T-helper 2 cell treated with Interferon-gamma antibody and Interleukin-4, amounts not matched to agents 5 μg/mL and 100 μg/mL, for 36 hours (primary cell): Measurements from ENCODE around the gene ERVK3-1.
"Not testable (repeated sequence)": the region's sequence is repeated elsewhere in the genome, so short reads cannot be mapped to it uniquely, and the experiment has no call there.

ENCODE experiments used
- DNase-seq: peaks from one replicate; pipeline ENCODE4 v3.0.0; 2021; ENCODE audit warnings: low spot score
- H3K27ac Mint-ChIP-seq: one replicate; pipeline ENCODE4 v1.8.0; 2021; ENCODE audit warnings: mild to moderate bottlenecking, mixed read lengths
- H3K27me3 Mint-ChIP-seq: one replicate; pipeline ENCODE4 v1.8.0; 2021; ENCODE audit warnings: low read depth, mixed read lengths
- H3K36me3 Mint-ChIP-seq: one replicate; pipeline ENCODE4 v1.8.0; 2021; ENCODE audit warnings: low read depth, mixed read lengths
- H3K4me1 Mint-ChIP-seq: one replicate; pipeline ENCODE4 v1.8.0; 2021; ENCODE audit warnings: low read depth, mixed read lengths
- H3K4me3 Mint-ChIP-seq: one replicate; pipeline ENCODE4 v1.8.0; 2022; ENCODE audit warnings: mild to moderate bottlenecking, moderate library complexity, mixed read lengths
- H3K9me3 Mint-ChIP-seq: one replicate; pipeline ENCODE4 v1.8.0; 2021; ENCODE audit warnings: mixed read lengths

Gene ERVK3-1

DNA sequence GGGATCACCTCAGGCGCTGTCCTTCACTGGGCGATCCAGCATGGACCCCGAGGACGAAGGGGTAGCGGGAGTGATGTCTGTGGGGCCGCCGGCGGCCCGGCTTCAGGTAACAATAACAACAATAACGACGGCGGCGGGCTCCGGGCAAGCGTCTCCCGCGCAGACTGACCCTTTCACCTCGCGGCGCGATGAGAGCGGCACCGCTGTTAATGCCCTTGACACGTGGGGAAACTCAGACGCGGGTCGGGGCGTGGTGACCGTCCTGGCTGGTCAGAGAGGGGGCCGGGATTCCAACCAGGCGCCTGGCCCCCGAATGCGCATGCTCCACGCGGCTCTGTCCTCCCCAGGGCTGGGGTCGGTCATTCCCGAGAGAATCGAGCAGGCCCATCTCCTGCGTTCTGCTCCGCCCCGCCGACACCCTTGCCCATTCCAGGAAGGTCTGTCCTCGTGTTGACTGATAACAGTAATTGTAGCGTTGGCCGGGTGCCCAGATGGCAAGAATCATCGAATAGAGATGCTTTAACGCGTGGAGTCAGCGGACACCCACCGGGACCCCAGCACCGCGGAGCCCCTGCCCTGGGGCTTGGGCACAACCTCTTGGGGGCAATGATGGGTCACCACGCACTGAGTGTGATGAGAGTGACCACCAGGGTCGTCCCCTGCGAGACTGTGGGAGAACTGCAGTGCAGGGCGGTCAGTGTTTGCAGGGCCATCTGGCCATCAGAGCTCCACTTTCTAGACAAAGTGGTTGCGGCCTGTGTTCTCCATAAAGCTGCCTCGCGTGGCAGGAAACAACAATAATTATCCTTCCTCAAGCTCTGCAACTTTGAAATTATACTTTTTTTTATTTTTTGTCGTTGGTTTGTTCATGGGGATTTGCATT is 25.9 kb upstream of the ERVK3-1 start:
- Mint-ChIP-seq H3K36me3 (peaks cover 69% of the 10 kb centered on the region), H3K4me1 (peaks cover 18% of the 10 kb centered on the region), H3K4me3 (peak overlapping the region; percentile 88), H3K27ac (peak overlapping the region; percentile 90), H3K9me3 (peaks cover 38% of the 10 kb centered on the region), H3K27me3 (no peaks in the 10 kb centered on the region)
- peak; percentile 45 for DNase-seq

DNA sequence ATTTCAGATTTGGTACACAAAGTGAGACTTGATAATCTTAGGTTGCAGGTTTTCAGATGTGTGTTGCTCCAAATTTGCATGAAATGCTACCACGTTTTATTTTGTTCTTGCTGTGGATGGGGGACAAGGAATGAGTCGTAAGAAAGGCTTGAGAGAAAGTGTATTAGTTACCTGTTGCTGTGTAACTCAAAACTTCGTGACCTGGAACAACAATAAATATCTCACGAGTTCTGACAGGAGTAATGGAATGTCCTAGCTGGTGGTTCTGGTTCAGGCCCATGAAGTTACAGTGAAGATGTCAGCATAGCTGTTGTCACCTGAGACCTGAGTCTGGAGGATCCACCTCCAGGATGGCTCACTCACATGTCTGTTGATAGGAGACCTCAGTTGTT is 25.3 kb upstream of the ERVK3-1 start:
- no peak for DNase-seq
- Mint-ChIP-seq H3K9me3 (peaks cover 35% of the 10 kb centered on the region), H3K36me3 (peaks cover 66% of the 10 kb centered on the region), H3K4me1 (peaks cover 18% of the 10 kb centered on the region), H3K27me3 (no peaks in the 10 kb centered on the region), H3K4me3 (peak overlapping the region; percentile 88), H3K27ac (peak overlapping the region; percentile 90)

DNA sequence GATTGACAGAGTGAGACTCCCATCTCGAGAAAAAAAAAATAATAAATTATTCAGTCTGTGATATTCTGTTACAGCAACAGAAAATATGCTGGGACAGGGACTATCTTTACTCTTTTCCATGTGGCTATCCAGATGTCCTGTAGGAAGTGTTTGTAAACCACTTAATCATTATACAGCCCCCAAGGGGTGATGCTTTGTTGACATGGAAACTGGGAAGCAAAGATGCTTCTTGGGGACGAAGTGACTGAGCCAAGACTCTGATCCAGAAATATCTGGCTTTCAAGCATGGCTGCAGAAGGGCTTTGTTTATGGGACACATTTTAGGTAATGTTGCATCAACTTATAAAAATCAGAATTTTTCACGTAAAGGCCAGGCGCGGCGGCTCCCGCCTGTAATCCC is 21.0 kb upstream of the ERVK3-1 start:
- Mint-ChIP-seq H3K36me3 (peaks cover 75% of the 10 kb centered on the region), H3K27ac (no peak overlapping the region), H3K27me3 (no peaks in the 10 kb centered on the region), H3K9me3 (peaks cover 27% of the 10 kb centered on the region), H3K4me3 (no peak overlapping the region), H3K4me1 (peaks cover 15% of the 10 kb centered on the region)
- no peak for DNase-seq

DNA sequence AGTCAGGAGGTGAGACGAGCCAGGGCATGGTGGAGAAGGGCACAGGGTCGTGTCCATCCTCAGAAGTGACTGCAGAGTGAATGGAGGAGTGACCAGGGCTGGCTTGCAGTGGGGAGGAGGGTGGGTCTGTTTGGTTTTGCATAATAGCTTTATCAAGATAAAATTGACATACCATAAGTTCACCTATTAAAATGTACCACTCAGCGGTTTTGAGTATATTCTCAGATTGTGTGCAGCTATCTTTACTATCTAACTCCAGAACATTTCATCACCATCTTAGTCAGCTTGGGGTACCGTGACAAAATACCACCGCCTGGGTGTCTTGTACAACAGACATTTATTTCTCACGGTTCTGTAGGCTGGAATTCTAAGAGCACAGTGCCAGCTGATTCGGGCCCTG is 13.2 kb upstream of the ERVK3-1 start:
- H3K4me3 Mint-ChIP-seq: no peak overlapping the region
- peaks cover 90% of the 10 kb centered on the region for H3K36me3 Mint-ChIP-seq
- no peak overlapping the region for H3K27ac Mint-ChIP-seq
- peaks cover 52% of the 10 kb centered on the region for H3K9me3 Mint-ChIP-seq
- H3K4me1 Mint-ChIP-seq: no peaks in the 10 kb centered on the region
- DNase-seq: no peak
- no peaks in the 10 kb centered on the region for H3K27me3 Mint-ChIP-seq

DNA sequence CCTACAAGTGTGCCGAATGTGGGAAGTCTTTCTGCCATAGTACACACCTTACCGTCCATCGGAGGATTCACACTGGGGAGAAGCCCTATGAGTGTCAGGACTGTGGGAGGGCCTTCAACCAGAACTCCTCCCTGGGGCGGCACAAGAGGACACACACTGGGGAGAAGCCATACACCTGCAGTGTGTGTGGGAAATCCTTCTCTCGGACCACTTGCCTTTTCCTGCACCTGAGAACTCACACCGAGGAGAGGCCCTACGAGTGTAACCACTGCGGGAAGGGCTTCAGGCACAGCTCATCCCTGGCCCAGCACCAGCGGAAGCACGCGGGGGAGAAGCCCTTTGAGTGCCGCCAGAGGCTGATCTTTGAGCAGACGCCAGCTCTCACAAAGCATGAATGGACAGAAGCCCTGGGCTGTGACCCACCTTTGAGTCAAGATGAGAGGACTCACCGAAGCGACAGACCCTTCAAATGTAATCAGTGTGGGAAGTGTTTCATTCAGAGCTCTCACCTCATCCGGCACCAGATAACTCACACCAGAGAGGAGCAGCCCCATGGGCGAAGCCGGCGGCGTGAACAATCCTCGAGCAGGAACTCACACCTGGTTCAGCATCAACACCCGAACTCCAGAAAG is 10.3 kb upstream of the ERVK3-1 start:
- H3K27me3 Mint-ChIP-seq: no peaks in the 10 kb centered on the region
- no peaks in the 10 kb centered on the region for H3K4me1 Mint-ChIP-seq
- DNase-seq: no peak
- no peak overlapping the region for H3K27ac Mint-ChIP-seq
- peaks cover 84% of the 10 kb centered on the region for H3K36me3 Mint-ChIP-seq
- peaks cover 54% of the 10 kb centered on the region for H3K9me3 Mint-ChIP-seq
- H3K4me3 Mint-ChIP-seq: no peak overlapping the region

DNA sequence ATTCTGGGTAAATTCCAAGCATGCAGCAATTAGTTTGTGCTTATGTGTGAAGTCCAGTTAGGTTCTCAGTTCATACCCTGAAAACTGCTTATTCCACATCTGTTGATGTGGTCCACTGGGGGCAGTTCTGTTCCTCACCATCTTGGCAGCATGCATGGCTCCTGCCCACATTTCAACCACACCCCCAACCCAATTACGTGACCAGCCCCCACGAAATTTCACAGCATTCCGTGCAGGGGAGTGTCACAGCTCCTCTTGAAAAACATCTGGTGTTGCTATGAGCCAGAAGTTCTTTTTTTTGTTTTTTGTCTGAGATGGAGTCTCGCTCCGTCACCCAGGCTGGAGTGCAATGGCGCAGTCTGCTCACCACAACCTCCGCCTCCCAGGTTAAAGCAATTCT is 9.1 kb upstream of the ERVK3-1 start:
- Mint-ChIP-seq H3K4me3 (no peak overlapping the region), H3K36me3 (peaks cover 90% of the 10 kb centered on the region), H3K9me3 (peaks cover 61% of the 10 kb centered on the region), H3K4me1 (no peaks in the 10 kb centered on the region), H3K27ac (no peak overlapping the region), H3K27me3 (no peaks in the 10 kb centered on the region)
- DNase-seq: no peak

DNA sequence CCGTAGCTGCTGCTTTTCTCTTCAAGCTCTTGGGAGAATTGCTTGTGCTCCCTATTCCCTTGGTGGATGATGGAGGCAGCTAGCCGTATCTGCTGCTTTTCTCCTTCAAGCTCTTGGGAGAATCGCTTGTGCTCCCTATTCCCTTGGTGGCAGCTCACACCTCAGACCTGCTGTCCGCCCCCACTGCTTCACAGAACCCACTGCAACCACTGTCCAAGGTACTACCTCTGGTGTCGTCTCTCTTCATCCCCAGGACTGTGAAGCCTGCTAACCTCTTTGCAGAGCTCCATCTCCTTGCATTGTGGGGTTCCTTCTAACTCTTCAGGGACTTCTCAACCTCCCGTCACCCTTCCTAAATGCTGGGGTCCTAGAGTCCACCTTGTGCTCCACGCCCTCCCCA is 4.6 kb upstream of the ERVK3-1 start:
- Mint-ChIP-seq H3K9me3 (peaks cover 45% of the 10 kb centered on the region), H3K36me3 (peaks cover 79% of the 10 kb centered on the region), H3K4me1 (peaks cover 7% of the 10 kb centered on the region), H3K4me3 (no peak overlapping the region), H3K27me3 (no peaks in the 10 kb centered on the region), H3K27ac (no peak overlapping the region)
- DNase-seq: no peak

DNA sequence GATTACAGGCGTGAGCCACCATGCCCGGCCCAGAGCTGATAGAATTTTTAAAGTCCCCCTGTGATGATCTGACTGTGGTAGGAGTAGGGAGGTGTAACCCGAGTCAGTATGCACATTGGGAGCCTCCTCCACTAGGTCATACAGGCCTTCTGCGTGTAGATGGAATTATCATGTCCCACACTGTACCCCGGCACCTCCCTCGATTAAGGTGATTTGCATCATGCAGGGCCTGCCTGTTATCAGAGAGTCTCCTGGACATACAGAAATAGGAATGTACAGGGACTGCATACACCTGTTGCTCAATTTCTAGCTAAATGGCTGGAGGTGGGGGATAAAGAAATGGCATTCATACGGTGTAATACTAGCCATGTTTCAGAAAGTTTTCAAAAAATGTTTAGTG is 922 bp upstream of the ERVK3-1 start:
- DNase-seq: no peak
- peak overlapping the region; percentile 91 for H3K4me3 Mint-ChIP-seq
- peaks cover 35% of the 10 kb centered on the region for H3K9me3 Mint-ChIP-seq
- H3K4me1 Mint-ChIP-seq: peaks cover 23% of the 10 kb centered on the region
- peaks cover 82% of the 10 kb centered on the region for H3K36me3 Mint-ChIP-seq
- H3K27ac Mint-ChIP-seq: peak overlapping the region; percentile 97
- H3K27me3 Mint-ChIP-seq: no peaks in the 10 kb centered on the region

DNA sequence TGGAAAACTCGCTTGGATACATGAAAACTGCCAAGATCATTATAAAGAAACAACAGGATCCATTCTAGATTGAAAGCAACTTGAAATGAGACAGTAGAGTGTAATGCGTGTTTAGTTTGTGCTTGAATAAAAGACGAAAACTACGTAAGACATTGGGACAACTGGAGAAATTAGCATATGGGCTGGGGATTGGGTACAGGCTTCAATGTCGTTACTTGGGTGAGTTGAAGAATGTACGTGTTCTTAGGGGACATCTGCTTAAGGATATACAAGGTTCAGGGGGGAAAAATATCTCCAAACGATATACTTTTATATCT is 471 bp upstream of the ERVK3-1 start:
- Mint-ChIP-seq H3K9me3 (peaks cover 34% of the 10 kb centered on the region), H3K27ac (peak overlapping the region; percentile 97), H3K27me3 (no peaks in the 10 kb centered on the region), H3K36me3 (peaks cover 85% of the 10 kb centered on the region), H3K4me3 (peak overlapping the region; percentile 91), H3K4me1 (peaks cover 23% of the 10 kb centered on the region)
- no peak for DNase-seq

DNA sequence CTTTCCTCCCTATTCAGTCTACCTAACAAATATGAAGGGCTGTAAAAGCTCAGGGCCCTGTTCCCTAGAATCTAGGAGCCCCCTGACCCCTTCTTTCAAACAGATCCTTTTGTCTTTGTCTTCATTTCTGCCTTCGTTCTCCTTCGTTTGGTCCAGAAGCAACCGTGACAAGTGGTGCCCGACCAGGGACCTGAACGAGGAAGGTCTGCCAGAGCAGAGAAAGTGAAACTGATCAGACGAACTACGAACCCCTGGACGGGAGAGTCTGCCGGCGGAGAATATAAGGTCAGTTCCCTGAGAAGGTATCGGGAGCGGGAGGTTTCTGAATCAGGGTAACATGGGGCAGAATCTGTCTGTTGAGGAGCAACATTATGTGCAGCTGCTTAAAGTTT is 751 bp downstream of the ERVK3-1 start:
- Mint-ChIP-seq H3K27ac (peak overlapping the region; percentile 97), H3K9me3 (peaks cover 25% of the 10 kb centered on the region), H3K4me1 (peaks cover 23% of the 10 kb centered on the region), H3K36me3 (peaks cover 84% of the 10 kb centered on the region), H3K27me3 (no peaks in the 10 kb centered on the region), H3K4me3 (peak overlapping the region; percentile 91)
- DNase-seq: no peak

DNA sequence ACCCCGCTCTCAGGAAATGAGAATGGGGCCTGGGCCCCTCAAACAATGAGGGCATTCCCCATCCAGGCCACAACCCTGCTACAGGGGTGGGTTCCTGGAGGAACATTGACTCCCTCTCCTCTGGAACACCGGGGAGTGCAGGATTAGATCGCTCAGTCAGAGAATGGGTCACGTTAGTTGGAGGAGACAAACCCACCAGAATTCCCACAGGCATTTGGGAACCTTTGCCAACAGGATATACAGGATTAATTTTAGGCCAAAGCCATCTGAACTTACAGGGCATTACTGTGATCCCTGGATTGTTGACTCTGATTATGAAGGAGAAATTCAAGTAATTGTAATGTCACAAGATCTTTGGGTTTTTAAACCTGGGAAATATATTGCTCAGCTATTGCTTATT is 2.6 kb downstream of the ERVK3-1 start:
- peaks cover 84% of the 10 kb centered on the region for H3K36me3 Mint-ChIP-seq
- no peak overlapping the region for H3K4me3 Mint-ChIP-seq
- H3K4me1 Mint-ChIP-seq: peaks cover 23% of the 10 kb centered on the region
- H3K27ac Mint-ChIP-seq: no peak overlapping the region
- no peaks in the 10 kb centered on the region for H3K27me3 Mint-ChIP-seq
- DNase-seq: no peak
- H3K9me3 Mint-ChIP-seq: peaks cover 16% of the 10 kb centered on the region

DNA sequence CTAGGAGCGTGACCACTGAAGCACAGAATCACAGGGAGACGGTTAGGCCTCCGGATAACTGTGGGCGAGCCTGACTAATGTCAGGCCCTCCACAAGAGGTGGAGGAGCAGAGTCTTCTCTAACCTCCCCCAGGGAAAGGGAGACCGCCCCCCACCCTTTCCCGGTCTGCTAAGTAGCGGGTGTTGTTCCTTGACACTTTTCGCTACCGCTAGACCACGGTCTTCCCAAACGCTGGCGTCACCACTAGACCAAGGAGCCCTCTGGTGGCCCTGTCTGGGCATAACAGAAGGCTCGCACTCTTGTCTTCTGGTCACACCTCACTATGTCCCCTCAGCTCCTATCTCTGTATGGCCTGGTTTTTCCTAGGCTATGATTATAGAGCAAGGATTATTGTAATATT is 5.5 kb downstream of the ERVK3-1 start:
- Mint-ChIP-seq H3K4me1 (peaks cover 16% of the 10 kb centered on the region), H3K36me3 (peaks cover 86% of the 10 kb centered on the region)
- not testable (repeated sequence) for H3K27ac Mint-ChIP-seq, DNase-seq, H3K4me3 Mint-ChIP-seq, H3K27me3 Mint-ChIP-seq, H3K9me3 Mint-ChIP-seq

DNA sequence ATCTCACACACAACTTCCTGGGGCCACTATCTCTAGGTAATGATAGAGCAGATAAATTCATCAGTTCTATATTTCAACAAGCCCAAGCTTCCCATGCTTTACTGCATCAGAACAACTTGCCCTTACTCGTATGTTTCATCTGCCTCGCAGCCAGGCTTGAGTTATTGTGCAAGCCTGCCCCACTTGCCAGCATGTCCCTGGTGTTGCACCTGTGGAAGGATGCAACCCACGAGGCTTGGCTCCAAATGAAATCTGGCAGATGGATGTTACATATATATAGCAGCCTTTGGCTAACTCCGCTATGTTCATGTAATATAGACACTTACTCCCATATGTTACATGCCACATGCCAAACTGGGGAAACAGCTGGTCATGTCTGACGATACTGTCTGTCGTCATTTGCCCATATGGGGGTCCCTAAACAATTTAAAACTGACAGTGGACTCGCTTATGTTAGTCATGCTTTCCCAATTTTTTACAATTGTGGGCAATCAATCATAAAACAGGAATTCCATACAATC is 6.2 kb downstream of the ERVK3-1 start:
- no peak for DNase-seq
- Mint-ChIP-seq H3K4me3 (no peak overlapping the region), H3K36me3 (peaks cover 82% of the 10 kb centered on the region), H3K27ac (no peak overlapping the region), H3K4me1 (peaks cover 8% of the 10 kb centered on the region), H3K27me3 (no peaks in the 10 kb centered on the region), H3K9me3 (peaks cover 3% of the 10 kb centered on the region)

DNA sequence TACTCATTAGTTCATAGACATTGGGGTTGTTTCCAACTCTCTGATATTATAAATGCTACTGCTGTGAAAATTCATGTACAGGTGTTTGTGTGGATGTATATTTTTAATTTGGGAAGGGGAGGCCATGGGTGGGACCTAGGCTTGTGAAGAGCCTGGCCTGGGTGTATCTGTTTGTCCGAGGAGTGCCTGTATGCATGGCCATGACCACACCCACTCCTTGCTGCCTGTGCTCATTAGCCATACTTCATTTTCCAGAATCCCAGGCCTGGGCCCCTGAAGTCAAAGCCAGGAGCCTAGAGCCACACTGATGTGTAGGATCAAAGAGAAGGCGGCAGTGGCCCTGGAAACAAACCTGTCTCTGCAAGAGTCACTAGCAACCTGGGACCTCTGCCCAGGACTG is 10.4 kb downstream of the ERVK3-1 start:
- H3K4me1 Mint-ChIP-seq: no peaks in the 10 kb centered on the region
- DNase-seq: no peak
- H3K9me3 Mint-ChIP-seq: peaks cover 3% of the 10 kb centered on the region
- no peak overlapping the region for H3K27ac Mint-ChIP-seq
- no peak overlapping the region for H3K4me3 Mint-ChIP-seq
- H3K36me3 Mint-ChIP-seq: peaks cover 44% of the 10 kb centered on the region
- H3K27me3 Mint-ChIP-seq: no peaks in the 10 kb centered on the region
